Activated T-cell treated with anti-CD3 and anti-CD28 coated beads for 1 hour (primary cell): ENCODE data around the gene ADAMTS2.

ENCODE experiments used
- DNase-seq: peaks from one replicate; pipeline ENCODE4 v3.0.0-alpha.2; 2020; ENCODE audit warnings: low read depth

Gene ADAMTS2

GRCh38 chr5:179371681-179372680 is 26.7 kb upstream of the ADAMTS2 start:
- DNase-seq, result no peak

GRCh38 chr5:179371121-179371510 is 25.9 kb upstream of the ADAMTS2 start:
- DNase-seq, result no peak

GRCh38 chr5:179370490-179371120 is 25.3 kb upstream of the ADAMTS2 start:
- DNase-seq, result no peak

GRCh38 chr5:179369530-179369884 is 24.2 kb upstream of the ADAMTS2 start:
- DNase-seq, result no peak

- no peak for DNase-seq
Measured at GRCh38 chr5:179368806-179369529, 23.7 kb upstream of the ADAMTS2 start.

- no peak for DNase-seq
Measured at GRCh38 chr5:179368126-179368805, 23.0 kb upstream of the ADAMTS2 start.

- DNase-seq, result no peak
Measured at GRCh38 chr5:179367491-179367890, 22.2 kb upstream of the ADAMTS2 start.

- DNase-seq, result no peak
Measured at GRCh38 chr5:179362355-179362754, 17.1 kb upstream of the ADAMTS2 start.

- DNase-seq, result no peak
Measured at GRCh38 chr5:179361037-179361603, 15.9 kb upstream of the ADAMTS2 start.

- no peak for DNase-seq
Measured at GRCh38 chr5:179357031-179357430, 11.8 kb upstream of the ADAMTS2 start.

- no peak for DNase-seq
Measured at GRCh38 chr5:179355976-179356974, 11.0 kb upstream of the ADAMTS2 start.

GRCh38 chr5:179354305-179354882 is 9.1 kb upstream of the ADAMTS2 start:
- DNase-seq, result no peak

- no peak for DNase-seq
Measured at GRCh38 chr5:179348843-179349242, 3.6 kb upstream of the ADAMTS2 start.

- no peak for DNase-seq
Measured at GRCh38 chr5:179348011-179348530, 2.8 kb upstream of the ADAMTS2 start.

- DNase-seq, result no peak
Measured at GRCh38 chr5:179347581-179347980, 2.3 kb upstream of the ADAMTS2 start.

- no peak for DNase-seq
Measured at GRCh38 chr5:179346875-179347274, 1.6 kb upstream of the ADAMTS2 start.

- no peak for DNase-seq
Measured at GRCh38 chr5:179346401-179346800, 1.1 kb upstream of the ADAMTS2 start.

- no peak for DNase-seq
Measured at GRCh38 chr5:179345183-179345432, 153 bp downstream of the ADAMTS2 start.

GRCh38 chr5:179344431-179345182 is 654 bp downstream of the ADAMTS2 start:
- no peak for DNase-seq
